HepG2 (cell line): Measurements from ENCODE around the gene BASP1. TPM values are rescaled to one million over a fixed set of nuclear protein-coding genes. Genes with fewer than 3 reads are reported as not detected.

Experiments
- ARHGAP35 ChIP-seq: sonication (generic); formaldehyde crosslinking; IDR thresholded peaks from 2 replicates; pipeline ENCODE4 v1.9.0; 2022; ENCODE audit warnings: mild to moderate bottlenecking, inconsistent platforms, moderate library complexity, missing genetic modification reagents, borderline replicate concordance
- BRCA1 ChIP-seq: sonication (generic); formaldehyde crosslinking; IDR thresholded peaks from 2 replicates; pipeline ENCODE4 v1.4.0; 2020; ENCODE audit warnings: missing genetic modification reagents
- CBX1 ChIP-seq: IDR thresholded peaks from one replicate; pipeline ENCODE4 v1.6.1; 2016; ENCODE audit warnings: antibody characterized with exemption, low read depth
- CEBPG ChIP-seq: IDR thresholded peaks from 2 replicates; pipeline ENCODE4 v1.6.1; 2016
- FOSL1 ChIP-seq: sonication (generic); formaldehyde crosslinking; IDR thresholded peaks from 2 replicates; pipeline ENCODE4 v1.9.0; 2021; ENCODE audit warnings: missing genetic modification reagents, borderline replicate concordance
- FUBP1 ChIP-seq: sonication (generic); formaldehyde crosslinking; IDR thresholded peaks from 2 replicates; pipeline ENCODE4 v1.5.1; 2020; ENCODE audit warnings: missing genetic modification reagents, mild to moderate bottlenecking, borderline replicate concordance
- GPN1 ChIP-seq: sonication (generic); formaldehyde crosslinking; IDR thresholded peaks from 2 replicates; pipeline ENCODE4 v1.5.1; 2020; ENCODE audit warnings: missing genetic modification reagents, borderline replicate concordance
- JDP2 ChIP-seq: sonication (generic); formaldehyde crosslinking; IDR thresholded peaks from 2 replicates; pipeline ENCODE4 v1.8.1; 2022; ENCODE audit warnings: missing genetic modification reagents, borderline replicate concordance
- KAT2B ChIP-seq: fragments of 150-350 bp; IDR thresholded peaks from 2 replicates; pipeline ENCODE4 v1.6.1; 2014; ENCODE audit warnings: low read depth, low read length, borderline replicate concordance
- MED1 ChIP-seq: sonication (generic); formaldehyde crosslinking; IDR thresholded peaks from 2 replicates; pipeline ENCODE4 v1.4.0; 2020; ENCODE audit warnings: missing genetic modification reagents
- POGK ChIP-seq: sonication (generic); formaldehyde crosslinking; conservative IDR thresholded peaks from 2 replicates; pipeline ENCODE4 v1.8.0; 2022; ENCODE audit warnings: mild to moderate bottlenecking, moderate library complexity, missing genetic modification reagents
- POLR2AphosphoS5 ChIP-seq: IDR thresholded peaks from 2 replicates; pipeline ENCODE4 v1.6.1; 2012; ENCODE audit warnings: low read depth, low read length
- RAD21 ChIP-seq: fragments of 450-650 bp; formaldehyde crosslinking; IDR thresholded peaks from 2 replicates; pipeline ENCODE4 v1.5.0; 2020; ENCODE audit warnings: mild to moderate bottlenecking
- RNF2 ChIP-seq: fragments of 450-650 bp; conservative IDR thresholded peaks from 2 replicates; pipeline ENCODE4 v1.6.1; 2016; ENCODE audit warnings: low read depth
- SALL2 ChIP-seq: sonication (generic); formaldehyde crosslinking; IDR thresholded peaks from 2 replicates; pipeline ENCODE4 v1.8.1; 2023; ENCODE audit warnings: mild to moderate bottlenecking, missing genetic modification reagents, inconsistent platforms
- SMARCE1 ChIP-seq: fragments of 450-650 bp; IDR thresholded peaks from 2 replicates; pipeline ENCODE4 v1.6.1; 2017; ENCODE audit warnings: borderline replicate concordance
- SOX6 ChIP-seq, 2 experiments: fragments of 450-650 bp in 1 of 2; sonication (generic) in 1 of 2; formaldehyde crosslinking in 1 of 2; IDR thresholded peaks; 2 replicates each; pipeline versions ENCODE4 v1.4.0 to v1.6.1; 2017 to 2020; ENCODE audit warnings: antibody characterized with exemption in 1 of 2, mild to moderate bottlenecking in 1 of 2, missing genetic modification reagents in 1 of 2
- SYNCRIP ChIP-seq: fragments of 200-400 bp; formaldehyde crosslinking; IDR thresholded peaks from 2 replicates; pipeline ENCODE4 v1.6.1; 2018; ENCODE audit warnings: mild to moderate bottlenecking, low read depth, low read length; ENCODE audit not compliant: insufficient read depth
- THAP11 ChIP-seq: IDR thresholded peaks from 2 replicates; pipeline ENCODE4 v1.6.1; 2016; ENCODE audit warnings: missing biosample characterization, missing genetic modification reagents
- YY1 ChIP-seq: IDR thresholded peaks from 2 replicates; pipeline ENCODE4 v1.6.1; 2011; ENCODE audit warnings: low read length, low read depth, moderate library complexity, mild to moderate bottlenecking; ENCODE audit not compliant: insufficient read depth, insufficient replicate concordance
- ZBTB20 ChIP-seq: sonication (generic); formaldehyde crosslinking; IDR thresholded peaks from 2 replicates; pipeline ENCODE4 v1.8.1; 2023; ENCODE audit warnings: missing genetic modification reagents, low read depth, mild to moderate bottlenecking, borderline replicate concordance
- polyA plus RNA-seq, 8 experiments: library from polyadenylated mRNA; depleted of rRNA in 3 of 8; stranded (reverse) in 7 of 8; unstranded in 1 of 8; fragments of >200 nt; fragmentation: Illumina TruSeq in 4 of 8; extraction: Trizol in 4 of 8; gene quantifications; 2 replicates each; pipeline versions ENCODE4 v1.2.1 to v1.2.3, GENCODE V29; 2011 to 2016; ENCODE audit warnings: low read depth in 4 of 8, missing spikeins in 1 of 8, mixed read lengths in 1 of 8; ENCODE audit not compliant: insufficient read depth in 1 of 8
- total RNA-seq, 5 experiments: library from RNA; depleted of rRNA; stranded (reverse); fragments of >200 nt; fragmentation: Illumina TruSeq; extraction: Trizol; gene quantifications; 2 replicates each; pipeline ENCODE4 v1.2.3, GENCODE V29; 2016; ENCODE audit warnings: low read depth in 1 of 5
- TF ChIP-seq, protein P1 (sequence below): sonication (generic); formaldehyde crosslinking; IDR thresholded peaks from 2 replicates; pipeline ENCODE4 v1.4.0; 2020; ENCODE audit warnings: missing genetic modification reagents

The BASP1 gene
- total and polyA plus RNA-seq, 2 of the 13 experiments (the other 11 are each of a cell fraction or from before 2014, with no cell fraction given) = 0.04 TPM; not detected in 1

- TF ChIP-seq ARHGAP35 (CRISPR knock-in tag) (no peak), GPN1 (no peak), KAT2B (peak; percentile 33; the same call in 1 of the 2 replicates), SOX6 (IDR thresholded peaks at IDR 0.05) (no peak), SOX6 (CRISPR knock-in tag; IDR thresholded peaks at IDR 0.05) (no peak), CEBPG (CRISPR knock-in tag) (no peak), MED1 (CRISPR knock-in tag) (no peak), SMARCE1 (no peak), CBX1 (no peak), FUBP1 (CRISPR knock-in tag) (no peak), THAP11 (CRISPR knock-in tag) (no peak), FOSL1 (CRISPR knock-in tag) (no peak), ZBTB20 (no peak), JDP2 (CRISPR knock-in tag) (no peak), BRCA1 (CRISPR knock-in tag) (no peak), POLR2AphosphoS5 (no peak), SALL2 (CRISPR knock-in tag) (no peak), POGK (CRISPR knock-in tag) (peak; percentile 57; the same call in 1 of the 2 replicates), RAD21 (CRISPR knock-in tag) (peak; percentile 77), SYNCRIP (no peak), YY1 (no peak), RNF2 (no peak)
- TF ChIP-seq, protein P1, sequence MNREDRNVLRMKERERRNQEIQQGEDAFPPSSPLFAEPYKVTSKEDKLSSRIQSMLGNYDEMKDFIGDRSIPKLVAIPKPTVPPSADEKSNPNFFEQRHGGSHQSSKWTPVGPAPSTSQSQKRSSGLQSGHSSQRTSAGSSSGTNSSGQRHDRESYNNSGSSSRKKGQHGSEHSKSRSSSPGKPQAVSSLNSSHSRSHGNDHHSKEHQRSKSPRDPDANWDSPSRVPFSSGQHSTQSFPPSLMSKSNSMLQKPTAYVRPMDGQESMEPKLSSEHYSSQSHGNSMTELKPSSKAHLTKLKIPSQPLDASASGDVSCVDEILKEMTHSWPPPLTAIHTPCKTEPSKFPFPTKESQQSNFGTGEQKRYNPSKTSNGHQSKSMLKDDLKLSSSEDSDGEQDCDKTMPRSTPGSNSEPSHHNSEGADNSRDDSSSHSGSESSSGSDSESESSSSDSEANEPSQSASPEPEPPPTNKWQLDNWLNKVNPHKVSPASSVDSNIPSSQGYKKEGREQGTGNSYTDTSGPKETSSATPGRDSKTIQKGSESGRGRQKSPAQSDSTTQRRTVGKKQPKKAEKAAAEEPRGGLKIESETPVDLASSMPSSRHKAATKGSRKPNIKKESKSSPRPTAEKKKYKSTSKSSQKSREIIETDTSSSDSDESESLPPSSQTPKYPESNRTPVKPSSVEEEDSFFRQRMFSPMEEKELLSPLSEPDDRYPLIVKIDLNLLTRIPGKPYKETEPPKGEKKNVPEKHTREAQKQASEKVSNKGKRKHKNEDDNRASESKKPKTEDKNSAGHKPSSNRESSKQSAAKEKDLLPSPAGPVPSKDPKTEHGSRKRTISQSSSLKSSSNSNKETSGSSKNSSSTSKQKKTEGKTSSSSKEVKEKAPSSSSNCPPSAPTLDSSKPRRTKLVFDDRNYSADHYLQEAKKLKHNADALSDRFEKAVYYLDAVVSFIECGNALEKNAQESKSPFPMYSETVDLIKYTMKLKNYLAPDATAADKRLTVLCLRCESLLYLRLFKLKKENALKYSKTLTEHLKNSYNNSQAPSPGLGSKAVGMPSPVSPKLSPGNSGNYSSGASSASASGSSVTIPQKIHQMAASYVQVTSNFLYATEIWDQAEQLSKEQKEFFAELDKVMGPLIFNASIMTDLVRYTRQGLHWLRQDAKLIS (CRISPR knock-in tag) = no peak
Measured at GRCh38 chr5:17216176-17216973, 1.1 kb upstream of the BASP1 start (continued).
